Smooth muscle cell (in vitro differentiated cells): Measurements from ENCODE around the gene FN3KRP. TPM values are rescaled to one million over a fixed set of nuclear protein-coding genes. Genes with fewer than 3 reads are reported as not detected.

ENCODE experiments used
- DNase-seq: peaks from one replicate; lab custom pipeline; 2025; ENCODE audit not compliant: unreplicated experiment; lab: John Stamatoyannopoulos, UW
- H2AFZ ChIP-seq: fragments of 200-600 bp; sonication (generic); 2 replicates; pipeline ENCODE4 v1.6.0; 2016; ENCODE audit warnings: antibody characterized with exemption, low read depth, mild to moderate bottlenecking
- H3F3A ChIP-seq: fragments of 200-600 bp; sonication (generic); 2 replicates; pipeline ENCODE4 v1.6.0; 2017; ENCODE audit warnings: antibody characterized with exemption, low read depth
- H3K27ac ChIP-seq: fragments of 200-600 bp; sonication (generic); 2 replicates; pipeline ENCODE4 v1.5.1; 2016; ENCODE audit warnings: low read depth, mild to moderate bottlenecking
- H3K27me3 ChIP-seq: fragments of 200-600 bp; sonication (generic); 2 replicates; pipeline ENCODE4 v1.6.1; 2016; ENCODE audit warnings: low read depth, mild to moderate bottlenecking
- H3K36me3 ChIP-seq: fragments of 200-600 bp; sonication (generic); 2 replicates; pipeline ENCODE4 v1.5.1; 2016; ENCODE audit warnings: low read depth
- H3K4me1 ChIP-seq: fragments of 200-600 bp; sonication (generic); 2 replicates; pipeline ENCODE4 v1.5.1; 2016; ENCODE audit warnings: low read depth
- H3K4me2 ChIP-seq: fragments of 200-600 bp; sonication (generic); 2 replicates; pipeline ENCODE4 v1.6.0; 2016; ENCODE audit warnings: mild to moderate bottlenecking
- H3K4me3 ChIP-seq: fragments of 200-600 bp; sonication (generic); 2 replicates; pipeline ENCODE4 v1.5.1; 2016; ENCODE audit warnings: mild to moderate bottlenecking
- H3K79me2 ChIP-seq: fragments of 200-600 bp; sonication (generic); 2 replicates; pipeline ENCODE4 v1.6.0; 2016; ENCODE audit warnings: low read depth, mild to moderate bottlenecking
- H3K9ac ChIP-seq: fragments of 200-600 bp; sonication (generic); 2 replicates; pipeline ENCODE4 v1.6.0; 2016; ENCODE audit warnings: low read depth
- H3K9me3 ChIP-seq: fragments of 200-600 bp; sonication (generic); replicated peaks from 2 replicates; pipeline ENCODE4 v1.5.1; 2016; ENCODE audit warnings: low read depth
- H4K20me1 ChIP-seq: fragments of 200-600 bp; sonication (generic); 2 replicates; pipeline ENCODE4 v1.6.0; 2016; ENCODE audit warnings: low read depth
- WGBS: methylation state at CpG from one replicate; pipeline ENCODE4 v1.1.7; 2016; ENCODE audit warnings: low lambda C conversion rate; 5-methylcytosine and 5-hydroxymethylcytosine counted together
- polyA plus RNA-seq: library from polyadenylated mRNA; unstranded; fragments of >200 nt; fragmentation: Nextera tagmentation; extraction: Ambion mirVana; gene quantifications from 2 replicates; pipeline ENCODE4 v1.2.1, GENCODE V29; 2016
- total RNA-seq: library from RNA; depleted of rRNA; stranded (reverse); fragments of >200 nt; gene quantifications from 2 replicates; pipeline ENCODE4 v1.2.3, GENCODE V29; 2014
- TF ChIP-seq, protein P1 (sequence below): fragments of 200-600 bp; sonication (generic); IDR thresholded peaks from 2 replicates; pipeline ENCODE4 v1.5.1; 2017; ENCODE audit warnings: borderline replicate concordance, mild to moderate bottlenecking, antibody characterized with exemption; ENCODE audit not compliant: insufficient read depth, poor library complexity, severe bottlenecking

Gene FN3KRP
- total and polyA plus RNA-seq, 2 experiments from 2014 or later: 12.8 to 26.9 TPM

GRCh38 chr17:82754297-82755208, 38.0 kb downstream of the FN3KRP start:
- Histone ChIP-seq H3K4me1 (peaks cover 17% of the 10 kb centered on the region), H2AFZ (no peak overlapping the region), H3K4me3 (no peak overlapping the region), H3K27me3 (no peaks in the 10 kb centered on the region), H3K36me3 (no peaks in the 10 kb centered on the region), H3K9ac (no peak overlapping the region), H3K79me2 (peaks cover 15% of the 10 kb centered on the region), H4K20me1 (peaks cover 18% of the 10 kb centered on the region), H3K4me2 (no peak overlapping the region), H3K27ac (no peak overlapping the region), H3F3A (no peaks in the 10 kb centered on the region), H3K9me3 (no peaks in the 10 kb centered on the region)
- no peak for DNase-seq
- 65% methylated on average over 19 of the region's 19 CpGs for WGBS
- TF ChIP-seq, protein P1, sequence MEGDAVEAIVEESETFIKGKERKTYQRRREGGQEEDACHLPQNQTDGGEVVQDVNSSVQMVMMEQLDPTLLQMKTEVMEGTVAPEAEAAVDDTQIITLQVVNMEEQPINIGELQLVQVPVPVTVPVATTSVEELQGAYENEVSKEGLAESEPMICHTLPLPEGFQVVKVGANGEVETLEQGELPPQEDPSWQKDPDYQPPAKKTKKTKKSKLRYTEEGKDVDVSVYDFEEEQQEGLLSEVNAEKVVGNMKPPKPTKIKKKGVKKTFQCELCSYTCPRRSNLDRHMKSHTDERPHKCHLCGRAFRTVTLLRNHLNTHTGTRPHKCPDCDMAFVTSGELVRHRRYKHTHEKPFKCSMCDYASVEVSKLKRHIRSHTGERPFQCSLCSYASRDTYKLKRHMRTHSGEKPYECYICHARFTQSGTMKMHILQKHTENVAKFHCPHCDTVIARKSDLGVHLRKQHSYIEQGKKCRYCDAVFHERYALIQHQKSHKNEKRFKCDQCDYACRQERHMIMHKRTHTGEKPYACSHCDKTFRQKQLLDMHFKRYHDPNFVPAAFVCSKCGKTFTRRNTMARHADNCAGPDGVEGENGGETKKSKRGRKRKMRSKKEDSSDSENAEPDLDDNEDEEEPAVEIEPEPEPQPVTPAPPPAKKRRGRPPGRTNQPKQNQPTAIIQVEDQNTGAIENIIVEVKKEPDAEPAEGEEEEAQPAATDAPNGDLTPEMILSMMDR: no peak

DNA sequence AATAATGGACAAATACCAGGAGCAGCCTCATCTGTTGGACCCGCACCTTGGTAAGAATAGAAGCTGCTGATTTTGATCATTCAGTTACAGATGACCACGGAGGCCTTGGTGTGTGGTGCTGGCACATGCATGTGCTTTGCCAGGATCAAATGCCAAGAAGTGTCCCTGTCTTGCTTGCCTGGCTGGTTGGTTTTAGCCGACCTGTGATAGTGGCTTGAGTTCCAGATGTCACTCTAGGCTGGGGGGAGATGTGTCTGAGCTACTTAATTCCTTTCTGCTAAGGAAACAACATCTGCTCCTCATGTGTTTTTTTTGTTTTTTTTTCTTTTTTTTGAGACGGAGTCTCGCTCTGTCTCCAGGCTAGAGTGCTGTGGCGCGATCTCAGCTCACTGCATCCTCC, 39.7 kb downstream of the FN3KRP start:
- Histone ChIP-seq H3K4me2 (no peak overlapping the region), H3K79me2 (peaks cover 15% of the 10 kb centered on the region), H4K20me1 (peaks cover 18% of the 10 kb centered on the region), H3K9me3 (no peaks in the 10 kb centered on the region), H3K9ac (no peak overlapping the region), H3F3A (no peaks in the 10 kb centered on the region), H3K4me1 (peaks cover 17% of the 10 kb centered on the region), H3K27ac (no peak overlapping the region), H3K36me3 (no peaks in the 10 kb centered on the region), H2AFZ (no peak overlapping the region), H3K27me3 (no peaks in the 10 kb centered on the region), H3K4me3 (no peak overlapping the region)
- TF ChIP-seq, protein P1: no peak
- 93% methylated on average over 7 of the region's 7 CpGs for WGBS
- DNase-seq: no peak

DNA sequence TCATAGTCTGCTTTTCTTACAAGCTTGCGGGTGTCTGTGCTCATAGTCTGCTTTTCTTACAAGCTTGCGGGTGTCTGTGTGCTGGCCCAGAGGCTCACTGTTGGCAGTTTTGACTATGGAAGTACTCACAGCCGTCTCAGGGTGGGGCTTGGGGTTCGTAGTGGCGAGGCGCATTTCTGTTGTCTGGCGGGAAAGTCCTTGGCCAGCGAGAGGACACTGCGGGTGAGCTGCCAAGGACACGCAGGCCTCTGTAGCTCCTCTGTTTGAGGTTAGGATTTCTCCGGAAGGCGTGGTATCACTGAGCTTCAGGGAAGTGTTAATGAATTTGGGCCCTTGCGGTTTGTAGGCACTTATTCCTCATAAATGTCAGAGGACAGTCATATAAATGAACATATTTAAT, 48.9 kb downstream of the FN3KRP start:
- Histone ChIP-seq H3K27me3 (no peaks in the 10 kb centered on the region), H3K4me3 (no peak overlapping the region), H3K27ac (no peak overlapping the region), H3K9ac (no peak overlapping the region), H4K20me1 (no peaks in the 10 kb centered on the region), H3K36me3 (peaks cover 4% of the 10 kb centered on the region), H3K79me2 (no peaks in the 10 kb centered on the region), H3K4me2 (no peak overlapping the region), H3K9me3 (no peaks in the 10 kb centered on the region), H2AFZ (no peak overlapping the region), H3F3A (no peaks in the 10 kb centered on the region), H3K4me1 (no peaks in the 10 kb centered on the region)
- TF ChIP-seq, protein P1: no peak
- 91% methylated on average over 13 of the region's 13 CpGs for WGBS
- no peak for DNase-seq
